CD1c-positive myeloid dendritic cell (primary cell): Measurements from ENCODE around the gene TBK1.

ENCODE experiments used
- DNase-seq: peaks from one replicate; pipeline ENCODE4 v3.0.0-alpha.2; 2016; ENCODE audit errors: extremely low spot score

Gene TBK1

DNA sequence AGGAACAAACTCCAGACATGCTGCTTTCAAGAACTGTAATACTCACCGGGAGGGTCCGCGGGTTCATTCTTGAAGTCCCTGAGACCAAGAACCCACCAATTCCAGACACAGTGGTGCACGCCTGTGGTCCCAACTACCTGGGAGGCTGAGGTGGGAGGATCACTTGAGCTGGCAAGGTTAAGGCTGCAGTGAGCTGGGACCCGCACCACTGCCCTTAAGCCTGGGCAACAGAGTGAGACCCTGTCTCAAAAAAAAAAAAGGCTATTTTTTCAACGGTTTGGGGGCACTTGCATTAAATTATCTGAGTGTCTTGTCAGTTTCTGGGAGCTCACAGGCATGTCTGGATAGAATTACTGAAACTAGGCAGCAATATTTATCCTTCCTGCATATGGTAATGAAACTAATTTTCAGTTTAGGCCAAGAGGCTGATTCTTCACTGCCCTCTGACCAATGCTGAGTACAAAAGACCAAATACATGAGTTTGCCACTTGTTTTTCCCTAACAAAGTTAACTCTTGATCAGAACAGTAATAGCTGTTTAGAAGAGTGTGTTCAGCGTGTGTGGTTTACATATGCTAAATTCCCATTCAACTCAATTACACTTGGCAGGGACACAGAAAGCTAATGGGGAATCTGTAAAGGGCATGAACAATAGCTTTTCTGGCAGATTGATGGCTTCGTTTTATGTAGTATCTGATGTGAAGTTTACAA is 92.6 kb downstream of the TBK1 start:
- DNase-seq, result no peak

DNA sequence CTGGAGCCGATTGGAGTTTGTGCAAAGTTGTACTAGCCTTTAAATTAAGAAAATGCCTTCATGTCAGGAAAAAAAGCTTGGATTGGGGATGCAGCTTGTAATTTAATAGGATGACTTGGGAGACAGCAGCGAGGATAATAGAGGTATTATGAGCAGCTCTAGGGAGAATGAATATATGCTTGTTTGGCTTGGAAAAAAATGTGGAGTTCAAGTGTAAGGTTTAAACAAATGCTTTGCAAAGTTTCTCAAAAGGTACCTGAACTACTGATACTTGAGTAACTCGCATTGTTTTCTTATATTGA is 93.1 kb downstream of the TBK1 start:
- DNase-seq, result no peak

GRCh38 chr12:64549108-64549507 is 97.2 kb downstream of the TBK1 start:
- DNase-seq, result no peak

DNA sequence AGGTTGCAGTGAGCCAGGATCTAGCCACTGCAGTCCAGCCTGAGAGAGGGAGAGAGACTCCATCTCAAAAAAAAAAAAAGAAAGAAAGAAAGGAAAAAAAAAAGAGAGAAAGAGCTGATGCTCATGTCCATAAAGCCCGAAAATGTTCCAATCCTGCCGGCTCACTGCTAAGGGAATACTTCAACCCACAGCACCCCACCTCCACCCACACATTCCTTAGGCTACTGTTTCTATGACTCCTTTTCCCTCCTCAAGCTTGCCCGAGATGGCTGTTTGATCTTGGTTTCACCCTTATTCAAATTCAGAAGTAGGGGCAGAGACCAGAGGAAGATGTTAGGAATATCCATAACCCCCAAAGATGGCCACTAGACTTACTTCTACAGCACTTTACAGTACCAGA is 98.8 kb downstream of the TBK1 start:
- DNase-seq, result no peak

DNA sequence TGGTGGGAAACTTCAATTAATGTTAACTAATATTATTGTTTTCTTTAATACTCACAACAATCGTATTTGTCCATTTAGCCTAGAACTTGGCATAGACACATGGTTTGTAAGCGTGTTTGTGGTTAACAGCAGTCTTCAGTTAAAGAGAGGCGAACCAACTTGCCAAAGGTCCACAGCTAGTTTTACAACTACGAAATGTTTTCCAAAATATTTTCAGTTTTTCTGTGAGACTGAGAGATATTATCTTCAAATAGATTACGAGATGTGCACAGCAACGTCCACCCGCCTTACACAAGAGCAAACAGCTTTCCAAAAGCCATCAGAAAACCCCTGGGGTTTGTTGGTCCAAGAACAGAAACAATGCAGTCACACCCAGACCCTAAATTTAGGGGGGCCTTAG is 99.8 kb downstream of the TBK1 start:
- no peak for DNase-seq
